ENCODE data around the gene INAVA. TPM values are rescaled to one million over a fixed set of nuclear protein-coding genes. Genes with fewer than 3 reads are reported as not detected.

Gene INAVA
- total and polyA plus RNA-seq, 2 experiments from 2014 or later, result 51.0 to 79.7 TPM

DNA sequence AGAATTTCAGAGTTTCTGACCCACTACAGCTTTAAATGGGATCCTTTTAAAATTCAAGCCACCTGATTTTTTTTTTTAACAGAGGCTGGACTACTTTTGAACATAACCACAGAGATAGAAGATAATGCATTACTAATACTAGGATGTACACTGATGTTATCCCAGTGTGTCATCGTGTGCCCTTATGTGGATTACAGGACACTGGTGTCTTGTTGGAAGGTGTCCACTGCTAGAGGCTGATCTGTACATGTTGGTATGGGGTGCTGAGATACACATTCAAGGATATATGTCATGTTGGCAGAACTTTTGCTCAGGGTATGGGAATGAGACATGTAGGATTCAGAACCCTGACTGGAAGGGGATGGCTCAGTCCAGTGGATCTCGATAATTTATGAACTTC is 56.3 kb downstream of the INAVA start:
- no peaks in the 10 kb centered on the region for H4K20me1 ChIP-seq (ENCODE audit: insufficient read depth, poor library complexity, severe bottlenecking)
- no peaks in the 10 kb centered on the region for H3K27me3 ChIP-seq
- H3K36me3 ChIP-seq (replicated peaks; ENCODE audit: insufficient read depth, low read depth), result no peaks in the 10 kb centered on the region
- no peak for TF ChIP-seq EZH2phosphoT487 (IDR thresholded peaks at IDR 0.05; ENCODE audit: low read depth, severe bottlenecking, unreplicated experiment)
- TF ChIP-seq EZH2 (IDR thresholded peaks at IDR 0.05; ENCODE audit: borderline replicate concordance), result no peak
- TF ChIP-seq, protein P1, sequence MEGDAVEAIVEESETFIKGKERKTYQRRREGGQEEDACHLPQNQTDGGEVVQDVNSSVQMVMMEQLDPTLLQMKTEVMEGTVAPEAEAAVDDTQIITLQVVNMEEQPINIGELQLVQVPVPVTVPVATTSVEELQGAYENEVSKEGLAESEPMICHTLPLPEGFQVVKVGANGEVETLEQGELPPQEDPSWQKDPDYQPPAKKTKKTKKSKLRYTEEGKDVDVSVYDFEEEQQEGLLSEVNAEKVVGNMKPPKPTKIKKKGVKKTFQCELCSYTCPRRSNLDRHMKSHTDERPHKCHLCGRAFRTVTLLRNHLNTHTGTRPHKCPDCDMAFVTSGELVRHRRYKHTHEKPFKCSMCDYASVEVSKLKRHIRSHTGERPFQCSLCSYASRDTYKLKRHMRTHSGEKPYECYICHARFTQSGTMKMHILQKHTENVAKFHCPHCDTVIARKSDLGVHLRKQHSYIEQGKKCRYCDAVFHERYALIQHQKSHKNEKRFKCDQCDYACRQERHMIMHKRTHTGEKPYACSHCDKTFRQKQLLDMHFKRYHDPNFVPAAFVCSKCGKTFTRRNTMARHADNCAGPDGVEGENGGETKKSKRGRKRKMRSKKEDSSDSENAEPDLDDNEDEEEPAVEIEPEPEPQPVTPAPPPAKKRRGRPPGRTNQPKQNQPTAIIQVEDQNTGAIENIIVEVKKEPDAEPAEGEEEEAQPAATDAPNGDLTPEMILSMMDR (IDR thresholded peaks at IDR 0.05; ENCODE audit: poor library complexity), result no peak
- H3K9me2 ChIP-seq (replicated peaks; ENCODE audit: insufficient read depth), result no peaks in the 10 kb centered on the region
- peaks cover 4% of the 10 kb centered on the region for H3K9me3 ChIP-seq (ENCODE audit: low read depth)
- no peaks in the 10 kb centered on the region for H3K4me1 ChIP-seq (ENCODE audit: insufficient read depth)
- DNase-seq (ENCODE audit: low spot score), result no peak
- no peak overlapping the region for H2AFZ ChIP-seq
- H3K79me2 ChIP-seq, result no peaks in the 10 kb centered on the region
- 90% methylated on average over 2 of the region's 2 CpGs for WGBS (ENCODE audit: low lambda C conversion rate, missing lambda C conversion rate)
- H3K4me2 ChIP-seq, result no peak overlapping the region
- no peak overlapping the region for H3K4me3 ChIP-seq
- no peak overlapping the region for H3K27ac ChIP-seq

DNA sequence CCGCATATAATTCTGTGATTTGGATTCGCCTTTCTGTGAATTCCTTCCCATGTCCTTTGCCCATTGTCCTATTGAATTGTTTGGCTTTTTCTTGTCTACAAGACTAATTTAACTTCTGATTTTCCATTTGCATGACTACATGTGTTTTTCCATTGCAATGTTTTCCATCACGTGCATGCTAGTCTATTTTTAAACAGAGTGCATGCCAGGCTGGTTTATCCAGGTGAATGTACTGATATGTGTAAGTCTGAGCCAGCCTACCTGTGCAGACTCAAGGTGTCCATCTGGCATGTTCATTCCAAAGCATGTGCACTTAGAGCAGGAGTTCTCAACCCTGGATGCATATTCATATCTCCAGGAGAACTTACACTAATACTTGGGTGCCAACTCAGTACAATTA is 59.7 kb downstream of the INAVA start:
- 85% methylated on average over 3 of the region's 3 CpGs for WGBS (ENCODE audit: low lambda C conversion rate, missing lambda C conversion rate)
- Histone ChIP-seq H3K9me3 (ENCODE audit: low read depth) (no peaks in the 10 kb centered on the region), H3K36me3 (replicated peaks; ENCODE audit: insufficient read depth, low read depth) (no peaks in the 10 kb centered on the region), H3K4me2 (no peak overlapping the region), H3K79me2 (no peaks in the 10 kb centered on the region), H4K20me1 (ENCODE audit: insufficient read depth, poor library complexity, severe bottlenecking) (no peaks in the 10 kb centered on the region), H3K4me1 (ENCODE audit: insufficient read depth) (no peaks in the 10 kb centered on the region), H2AFZ (no peak overlapping the region), H3K9me2 (replicated peaks; ENCODE audit: insufficient read depth) (no peaks in the 10 kb centered on the region), H3K27ac (no peak overlapping the region), H3K4me3 (no peak overlapping the region), H3K27me3 (no peaks in the 10 kb centered on the region)
- no peak for TF ChIP-seq EZH2 (IDR thresholded peaks at IDR 0.05; ENCODE audit: borderline replicate concordance)
- TF ChIP-seq, protein P1 (IDR thresholded peaks at IDR 0.05; ENCODE audit: poor library complexity), result no peak
- no peak for TF ChIP-seq EZH2phosphoT487 (IDR thresholded peaks at IDR 0.05; ENCODE audit: low read depth, severe bottlenecking, unreplicated experiment)
- no peak for DNase-seq (ENCODE audit: low spot score)

DNA sequence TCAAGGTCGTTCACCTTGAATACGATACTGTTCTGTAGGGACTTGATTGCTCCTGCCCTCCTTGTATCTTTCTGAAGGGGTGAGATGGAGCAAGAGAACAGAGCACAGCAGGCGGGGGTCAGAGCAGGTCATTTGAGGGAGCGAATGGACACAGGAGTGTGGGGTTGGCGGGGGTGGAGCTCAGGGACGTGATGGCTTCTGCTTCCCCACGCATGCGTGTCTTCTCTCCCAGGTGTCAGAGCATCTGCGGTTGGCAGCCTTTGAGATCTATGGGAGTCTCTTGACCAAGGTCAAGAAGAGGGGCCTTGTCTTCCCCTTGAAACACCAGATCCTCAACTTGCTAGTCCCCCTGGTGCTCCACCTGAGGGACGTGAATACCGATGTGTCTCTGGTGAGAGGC is 63.9 kb downstream of the INAVA start:
- no peaks in the 10 kb centered on the region for H4K20me1 ChIP-seq (ENCODE audit: insufficient read depth, poor library complexity, severe bottlenecking)
- 92% methylated on average over 11 of the region's 11 CpGs for WGBS (ENCODE audit: low lambda C conversion rate, missing lambda C conversion rate)
- H3K36me3 ChIP-seq (replicated peaks; ENCODE audit: insufficient read depth, low read depth), result no peaks in the 10 kb centered on the region
- H3K4me3 ChIP-seq, result no peak overlapping the region
- H3K4me1 ChIP-seq (ENCODE audit: insufficient read depth), result no peaks in the 10 kb centered on the region
- TF ChIP-seq EZH2phosphoT487 (IDR thresholded peaks at IDR 0.05; ENCODE audit: low read depth, severe bottlenecking, unreplicated experiment) (no peak), EZH2 (IDR thresholded peaks at IDR 0.05; ENCODE audit: borderline replicate concordance) (no peak)
- TF ChIP-seq, protein P1 (IDR thresholded peaks at IDR 0.05; ENCODE audit: poor library complexity), result no peak
- DNase-seq (ENCODE audit: low spot score), result no peak
- H3K27ac ChIP-seq, result no peak overlapping the region
- H3K4me2 ChIP-seq, result no peak overlapping the region
- H3K79me2 ChIP-seq, result no peaks in the 10 kb centered on the region
- H3K9me2 ChIP-seq (replicated peaks; ENCODE audit: insufficient read depth), result no peaks in the 10 kb centered on the region
- no peaks in the 10 kb centered on the region for H3K27me3 ChIP-seq
- no peak overlapping the region for H2AFZ ChIP-seq
- H3K9me3 ChIP-seq (ENCODE audit: low read depth), result no peaks in the 10 kb centered on the region

DNA sequence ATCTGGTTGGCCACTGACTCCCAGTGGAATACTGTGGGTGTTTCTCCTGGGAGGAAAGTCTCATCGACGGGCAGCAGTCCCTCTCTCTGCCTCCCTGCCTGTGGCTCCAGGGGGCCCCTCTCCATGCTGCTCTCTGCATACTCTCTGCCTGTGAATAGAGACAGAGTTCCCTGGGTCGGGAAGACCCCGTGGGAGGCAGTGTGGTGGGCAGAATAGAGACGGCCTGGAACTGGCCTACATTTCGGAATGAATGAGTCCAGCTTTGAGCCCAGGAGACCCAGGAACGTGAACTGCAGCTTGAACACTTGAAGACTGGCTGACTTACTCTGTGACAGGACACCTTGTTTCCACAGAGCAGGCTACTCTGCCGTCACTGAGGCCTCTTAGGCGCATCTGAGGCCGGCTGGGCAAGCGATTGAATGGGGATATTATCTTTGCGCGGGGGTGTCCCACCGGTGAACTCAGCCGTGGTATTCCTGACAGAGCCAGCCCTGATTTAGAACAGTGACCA is 64.8 kb downstream of the INAVA start:
- H4K20me1 ChIP-seq (ENCODE audit: insufficient read depth, poor library complexity, severe bottlenecking), result no peaks in the 10 kb centered on the region
- no peaks in the 10 kb centered on the region for H3K36me3 ChIP-seq (replicated peaks; ENCODE audit: insufficient read depth, low read depth)
- no peaks in the 10 kb centered on the region for H3K27me3 ChIP-seq
- H3K27ac ChIP-seq, result no peak overlapping the region
- TF ChIP-seq EZH2phosphoT487 (IDR thresholded peaks at IDR 0.05; ENCODE audit: low read depth, severe bottlenecking, unreplicated experiment), result no peak
- TF ChIP-seq EZH2 (IDR thresholded peaks at IDR 0.05; ENCODE audit: borderline replicate concordance), result no peak
- TF ChIP-seq, protein P1 (IDR thresholded peaks at IDR 0.05; ENCODE audit: poor library complexity), result no peak
- H3K4me1 ChIP-seq (ENCODE audit: insufficient read depth), result no peaks in the 10 kb centered on the region
- no peak overlapping the region for H3K4me2 ChIP-seq
- no peak for DNase-seq (ENCODE audit: low spot score)
- no peaks in the 10 kb centered on the region for H3K9me2 ChIP-seq (replicated peaks; ENCODE audit: insufficient read depth)
- no peak overlapping the region for H2AFZ ChIP-seq
- 75% methylated on average over 15 of the region's 15 CpGs for WGBS (ENCODE audit: low lambda C conversion rate, missing lambda C conversion rate)
- H3K79me2 ChIP-seq, result no peaks in the 10 kb centered on the region
- no peaks in the 10 kb centered on the region for H3K9me3 ChIP-seq (ENCODE audit: low read depth)
- H3K4me3 ChIP-seq, result no peak overlapping the region
